GM12874 (cell line): ENCODE measurements around the gene OR9G4.

ENCODE experiments used
- CTCF ChIP-seq: IDR thresholded peaks from 2 replicates; pipeline ENCODE4 v1.5.1; 2011; ENCODE audit warnings: low read depth, mild to moderate bottlenecking, control low read depth, low read length, moderate library complexity; ENCODE audit not compliant: insufficient read depth

OR9G4 gene

GRCh38 chr11:56700242-56700913 is 48.1 kb downstream of the OR9G4 start:
- no peak for TF ChIP-seq CTCF

- TF ChIP-seq CTCF: no peak
Measured at GRCh38 chr11:56698795-56699194, 49.7 kb downstream of the OR9G4 start, which contains the start of gene OR9G1. Gene OR9G1 (plus strand): TSS chr11:56699095. CDS start chr11:56700388, 1,293 bp downstream.

DNA sequence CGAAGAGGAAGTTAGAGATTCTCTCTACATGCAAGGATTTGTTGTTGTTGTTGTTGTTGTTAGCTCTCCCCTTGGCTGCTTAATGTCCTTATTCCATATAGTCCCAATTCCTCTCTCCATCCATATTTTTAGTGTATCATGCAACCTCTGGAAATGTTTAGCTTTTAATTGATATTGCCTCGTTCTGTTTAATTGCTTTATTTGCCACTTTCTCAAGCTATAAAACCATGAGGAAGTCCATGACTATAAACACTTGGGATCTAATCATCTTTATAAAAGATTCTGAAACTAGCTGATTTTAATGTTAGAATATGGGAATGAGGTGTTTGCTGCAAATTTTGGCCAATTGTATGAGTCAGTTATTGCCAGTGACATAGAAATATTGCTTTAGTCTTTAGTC is 55.1 kb downstream of the OR9G4 start:
- no peak for TF ChIP-seq CTCF
